ENCODE results near the gene FGFR2. TPM values are rescaled to one million over a fixed set of nuclear protein-coding genes. Genes with fewer than 3 reads are reported as not detected.

FGFR2 gene
- total and polyA plus RNA-seq, 2 donors (not counting 3 experiments of a cell fraction or from before 2014, with no cell fraction given) = 0.06 TPM; not detected in 1

GRCh38 chr10:121462955-121463354 lies 135.3 kb downstream of the FGFR2 start:
- DNase-seq (ENCODE audit: low read depth, low spot score) = no peak
- H4K20me1 ChIP-seq (replicated peaks; ENCODE audit: control insufficient read depth, extremely low read depth, insufficient read depth, low read length) = no peaks in the 10 kb centered on the region
- H3K36me3 ChIP-seq (ENCODE audit: control insufficient read depth in 2 of 2, extremely low read depth in 1 of 2, insufficient read depth in 2 of 2, low read length in 2 of 2) = no peaks in the 10 kb centered on the region
- H3K27ac ChIP-seq (ENCODE audit: insufficient read depth, low read depth, low read length) = no peak overlapping the region
- no peak overlapping the region for H3K4me2 ChIP-seq (ENCODE audit: insufficient read depth, low read length)
- no peaks in the 10 kb centered on the region for H3K79me2 ChIP-seq (ENCODE audit: control insufficient read depth, insufficient read depth, low read length)
- intact Hi-C loops (cut with micrococcal nuclease) = no loop called here
- H3K27me3 ChIP-seq (ENCODE audit: control insufficient read depth in 2 of 2, insufficient read depth in 2 of 2, low read length in 2 of 2) = no peaks in the 10 kb centered on the region
- FAIRE-seq = no peak
- no peaks in the 10 kb centered on the region for H3K9me1 ChIP-seq (replicated peaks; ENCODE audit: control insufficient read depth, extremely low read depth, insufficient read depth, low read length)
- ChIA-PET POLR2A (no interaction called here), CTCF (no interaction called here)
- no peak for TF ChIP-seq GATA2 (IDR thresholded peaks at IDR 0.05; ENCODE audit: insufficient read depth, insufficient read length, low read depth, low read length)
- no peak for TF ChIP-seq JUN (IDR thresholded peaks at IDR 0.05; ENCODE audit: borderline replicate concordance, insufficient read depth, insufficient read length, low read depth)
- no peak for TF ChIP-seq MAX (IDR thresholded peaks at IDR 0.05; ENCODE audit: insufficient read depth, insufficient read length)
- no peak for TF ChIP-seq FOS (IDR thresholded peaks at IDR 0.05; ENCODE audit: borderline replicate concordance, insufficient read depth, low read length)
- no peak for TF ChIP-seq POLR2AphosphoS5 (IDR thresholded peaks at IDR 0.05; ENCODE audit: insufficient read depth, low read depth, low read length)
- TF ChIP-seq CTCF (IDR thresholded peaks at IDR 0.05; ENCODE audit: extremely low read depth in 1 of 2, insufficient read depth in 1 of 2, low read depth in 1 of 2, low read length in 2 of 2) = no peak
- TF ChIP-seq POLR2A (IDR thresholded peaks at IDR 0.05; ENCODE audit: low read depth, low read length) = no peak
- TF ChIP-seq MYC (IDR thresholded peaks at IDR 0.05; ENCODE audit: low read depth, low read length) = no peak
- no peak for TF ChIP-seq EZH2 (IDR thresholded peaks at IDR 0.05; ENCODE audit: borderline replicate concordance, low read depth, low read length, severe bottlenecking)
- no peak overlapping the region for H3K4me3 ChIP-seq (replicated peaks in 1 of 3; ENCODE audit: insufficient read depth in 1 of 3, low read depth in 1 of 3, low read length in 3 of 3)
- no peak overlapping the region for H2AFZ ChIP-seq (ENCODE audit: low read depth, low read length)
- no peaks in the 10 kb centered on the region for H3K4me1 ChIP-seq (ENCODE audit: control insufficient read depth, extremely low read depth, insufficient read depth, low read length)
- H3K9me3 ChIP-seq (replicated peaks; ENCODE audit: control insufficient read depth, insufficient read depth, low read length) = no peaks in the 10 kb centered on the region
- H3K9ac ChIP-seq (replicated peaks; ENCODE audit: extremely low read depth, insufficient read depth, low read length) = no peak overlapping the region
- dilution Hi-C loops (cut with MboI; ENCODE audit: extremely low pct_ligation_motif_present, low sequenced_read_pairs) = no loop called here
- no TSS peak for BruUV-seq (replicated peaks)
